ENCODE measurements around the gene TBC1D2. TPM values are rescaled to one million over a fixed set of nuclear protein-coding genes. Genes with fewer than 3 reads are reported as not detected.

TBC1D2 gene
- total and polyA plus RNA-seq, 2 of the 4 experiments (the other 2 are of a cell fraction), result 36.9 to 62.7 TPM

DNA sequence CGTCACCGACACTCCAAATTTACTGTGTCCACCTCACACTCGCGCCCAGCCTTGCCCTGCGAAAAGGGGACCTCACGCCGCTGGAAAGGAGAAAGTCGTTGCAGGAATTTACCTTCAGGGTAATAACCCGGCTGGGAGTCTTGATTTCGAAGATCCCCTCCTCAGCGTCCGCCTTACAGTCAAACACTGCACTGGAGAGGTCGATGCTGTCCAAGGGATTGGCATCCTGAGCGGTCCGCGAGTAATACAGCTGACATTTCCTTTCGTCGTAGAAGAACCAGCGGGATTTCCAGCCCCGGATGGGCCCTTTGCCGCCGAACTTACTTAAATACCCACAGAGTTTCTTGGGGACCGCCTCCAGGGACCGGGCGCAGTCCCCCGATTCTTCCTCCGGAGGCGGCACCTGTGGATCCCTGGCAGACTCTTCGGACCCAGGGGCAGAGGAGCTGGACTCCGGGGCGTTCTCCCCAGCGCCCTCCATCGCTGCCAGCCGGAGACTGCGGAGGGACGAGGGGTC lies 330 bp downstream of the TBC1D2 start:
- Histone ChIP-seq H2AK9ac (replicated peaks; ENCODE audit: low read depth, low read length, poor library complexity) (peak overlapping the region; percentile 98), H2AFZ (replicated peaks; ENCODE audit: low read length, poor library complexity) (peak overlapping the region; percentile 96), H3K27ac (ENCODE audit: insufficient read depth, low read length) (peak overlapping the region; percentile 38), H3K4ac (ENCODE audit: low read depth, low read length) (peak overlapping the region; percentile 87), H2BK120ac (ENCODE audit: low read depth, low read length) (peak overlapping the region; percentile 77), H2BK5ac (ENCODE audit: low read depth, low read length, poor library complexity, severe bottlenecking) (peak overlapping the region; percentile 81), H3K14ac (replicated peaks; ENCODE audit: low read depth, low read length) (peak overlapping the region; percentile 96), H3K4me3 (ENCODE audit: insufficient read depth, low read depth, low read length) (peak overlapping the region; percentile 72), H3K4me2 (ENCODE audit: low read depth, low read length) (peak overlapping the region; percentile 87), H3K18ac (ENCODE audit: low read depth, low read length) (peak overlapping the region; percentile 25), H2AK5ac (ENCODE audit: low read depth, low read length) (peak overlapping the region; percentile 55), H3K4me1 (ENCODE audit: control insufficient read depth, insufficient read depth, low read length) (peaks cover 25% of the 10 kb centered on the region), H3K9ac (ENCODE audit: low read depth, low read length) (peak overlapping the region; percentile 68), H4K91ac (ENCODE audit: insufficient read depth, low read depth, low read length) (peak overlapping the region; percentile 67), H3K27me3 (ENCODE audit: control insufficient read depth, insufficient read depth, low read length) (no peaks in the 10 kb centered on the region), H2BK15ac (ENCODE audit: low read depth, low read length) (peak overlapping the region; percentile 85; the same call in 2 of the 3 replicates), H4K5ac (ENCODE audit: low read depth, low read length) (peak overlapping the region; percentile 1; the same call in 1 of the 2 replicates), H3K9me3 (ENCODE audit: control insufficient read depth, insufficient read depth, low read length) (no peaks in the 10 kb centered on the region), H3K23ac (ENCODE audit: low read depth, low read length) (peak overlapping the region; percentile 66), H2BK20ac (ENCODE audit: low read depth, low read length) (peak overlapping the region; percentile 48; the same call in 1 of the 2 replicates), H3K9me1 (ENCODE audit: insufficient read depth, low read length) (peaks cover 29% of the 10 kb centered on the region), H4K8ac (ENCODE audit: low read depth in 2 of 2, low read length in 2 of 2) (peak overlapping the region; percentile 15 to 84; a peak in 3 of 4 replicates), H3K56ac (ENCODE audit: extremely low read depth, insufficient read depth, low read length) (peak overlapping the region; percentile 80; the same call in 1 of the 2 replicates), H4K20me1 (ENCODE audit: insufficient read depth, low read length) (no peaks in the 10 kb centered on the region), H3K79me1 (ENCODE audit: low read depth in 1 of 2, low read length in 2 of 2) (peaks cover 30 to 54% of the 10 kb centered on the region in 2 experiments), H3K36me3 (ENCODE audit: control insufficient read depth, insufficient read depth, low read length) (peaks cover 7% of the 10 kb centered on the region; the same call in 1 of the 2 replicates)
- intact Hi-C loops (cut with micrococcal nuclease) (loop anchor here (2.0 kb wide), 2 partner anchors 32 to 332 kb away; partner anchors contain the start of gene TRMO), dilution Hi-C loops (cut with HindIII; ENCODE audit: low sequenced_read_pairs, unreplicated experiment) (no loop called here), in situ Hi-C loops (cut with MboI; ENCODE audit: low sequenced_read_pairs) (no loop called here)
- TF ChIP-seq POLR2A (IDR thresholded peaks at IDR 0.05; ENCODE audit: low read depth, low read length) (no peak), MXI1 (IDR thresholded peaks at IDR 0.05; ENCODE audit: borderline replicate concordance, low read depth, low read length) (no peak), RFX5 (IDR thresholded peaks at IDR 0.05; ENCODE audit: low read depth, low read length) (no peak), NFE2L2 (IDR thresholded peaks at IDR 0.05; ENCODE audit: low read depth, low read length) (no peak), SMC3 (IDR thresholded peaks at IDR 0.05; ENCODE audit: low read depth, low read length) (no peak), FOS (IDR thresholded peaks at IDR 0.05; ENCODE audit: low read depth, low read length) (no peak), CEBPB (IDR thresholded peaks at IDR 0.05; ENCODE audit: low read depth, low read length) (no peak), CHD1 (IDR thresholded peaks at IDR 0.05; ENCODE audit: low read depth, low read length) (no peak), BHLHE40 (IDR thresholded peaks at IDR 0.05; ENCODE audit: low read depth, low read length) (no peak), RCOR1 (IDR thresholded peaks at IDR 0.05; ENCODE audit: insufficient replicate concordance, low read length) (no peak), MAZ (IDR thresholded peaks at IDR 0.05; ENCODE audit: borderline replicate concordance, low read depth, low read length) (no peak)
- TF ChIP-seq, protein P1, sequence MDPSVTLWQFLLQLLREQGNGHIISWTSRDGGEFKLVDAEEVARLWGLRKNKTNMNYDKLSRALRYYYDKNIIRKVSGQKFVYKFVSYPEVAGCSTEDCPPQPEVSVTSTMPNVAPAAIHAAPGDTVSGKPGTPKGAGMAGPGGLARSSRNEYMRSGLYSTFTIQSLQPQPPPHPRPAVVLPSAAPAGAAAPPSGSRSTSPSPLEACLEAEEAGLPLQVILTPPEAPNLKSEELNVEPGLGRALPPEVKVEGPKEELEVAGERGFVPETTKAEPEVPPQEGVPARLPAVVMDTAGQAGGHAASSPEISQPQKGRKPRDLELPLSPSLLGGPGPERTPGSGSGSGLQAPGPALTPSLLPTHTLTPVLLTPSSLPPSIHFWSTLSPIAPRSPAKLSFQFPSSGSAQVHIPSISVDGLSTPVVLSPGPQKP (IDR thresholded peaks at IDR 0.05; ENCODE audit: borderline replicate concordance, low read depth, low read length), result no peak
- TF ChIP-seq, protein P2, sequence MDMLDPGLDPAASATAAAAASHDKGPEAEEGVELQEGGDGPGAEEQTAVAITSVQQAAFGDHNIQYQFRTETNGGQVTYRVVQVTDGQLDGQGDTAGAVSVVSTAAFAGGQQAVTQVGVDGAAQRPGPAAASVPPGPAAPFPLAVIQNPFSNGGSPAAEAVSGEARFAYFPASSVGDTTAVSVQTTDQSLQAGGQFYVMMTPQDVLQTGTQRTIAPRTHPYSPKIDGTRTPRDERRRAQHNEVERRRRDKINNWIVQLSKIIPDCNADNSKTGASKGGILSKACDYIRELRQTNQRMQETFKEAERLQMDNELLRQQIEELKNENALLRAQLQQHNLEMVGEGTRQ (IDR thresholded peaks at IDR 0.05; ENCODE audit: low read depth, low read length), result no peak
- ATAC-seq (ENCODE audit: low read depth) (peak; percentile 27), DNase-seq (peak; percentile 61)
- TSS peak; percentile 71 for BruUV-seq (replicated peaks)
- CTCF ChIA-PET, result interaction anchor here (0.5 to 0.6 kb wide), 2 partner anchors 203 to 870 kb away, joined by 3 to 4 read pairs; no protein-coding TSS in a partner anchor
- 2% methylated on average over 12 of the region's 36 CpGs; no CpG with 5 or more reads in 1 of the 2 experiments for WGBS, 2 experiments (ENCODE audit: extremely low coverage in 2 of 2, insufficient read length in 1 of 2)
- POLR2A ChIA-PET (ENCODE audit: unreplicated experiment), result interaction anchor here (0.5 to 1.8 kb wide), 2 partner anchors 20 to 352 kb away, joined by 3 to 8 read pairs; no protein-coding TSS in a partner anchor

All from IMR-90 (cell line).